GM12878 (cell line): ENCODE data around the gene EFHC1. TPM values are rescaled to one million over a fixed set of nuclear protein-coding genes. Genes with fewer than 3 reads are reported as not detected.
A peak's percentile ranks its signal among the peaks of the same experiment; 100 is the strongest.
"Not testable (repeated sequence)": the region's sequence is repeated elsewhere in the genome, so short reads cannot be mapped to it uniquely, and the experiment has no call there.

Experiments
- ATAC-seq: fragments of 200-7000 bp; cut with Tn5 transposase; 3 replicates; pipeline ENCODE4 v1.9.1; 2020; ENCODE audit warnings: mild to moderate bottlenecking, moderate library complexity
- BruUV-seq: library from RNA; stranded (reverse); fragments of 400-500 nt; replicated peaks from 2 replicates; lab custom pipeline; 2021; lab: Mats Ljungman, UMichigan
- CTCF ChIA-PET: fragments of 300-600 bp; sonication (Branson Sonifier 250); formaldehyde crosslinking; extraction: SDS; loops from one replicate; lab custom pipeline; 2021; ENCODE audit warnings: inconsistent platforms; lab: Yijun Ruan, JAX
- POLR2A ChIA-PET: fragments of 350-600 bp; formaldehyde crosslinking; extraction: SDS; loops from one replicate; lab custom pipeline; 2021; ENCODE audit warnings: inconsistent platforms; lab: Charles Lee
- RAD21 ChIA-PET: fragments of 300-600 bp; sonication (Branson Sonifier 250); formaldehyde crosslinking; loops from one replicate; lab custom pipeline; 2023; ENCODE audit warnings: antibody characterized with exemption; ENCODE audit not compliant: unreplicated experiment; lab: Charles Lee
- SMC1A ChIA-PET: fragments of 300-600 bp; sonication (Branson Sonifier 250); formaldehyde crosslinking; loops from one replicate; lab custom pipeline; 2023; ENCODE audit not compliant: unreplicated experiment, uncharacterized antibody; lab: Charles Lee
- DNase-seq: peaks from one replicate; pipeline ENCODE4 v3.0.0-alpha.2; 2011; ENCODE audit warnings: low read depth, low spot score
- FAIRE-seq: peaks from 3 replicates; lab custom pipeline; 2011; peaks lifted over from hg19 to GRCh38; lab: Jason Lieb, UNC
- H2AFZ ChIP-seq: 2 replicates; pipeline ENCODE4 v1.6.0; 2011; ENCODE audit warnings: low read depth, low read length, control low read depth; ENCODE audit not compliant: control insufficient read depth
- H3K27ac ChIP-seq: 2 replicates; pipeline ENCODE4 v1.5.1; 2011; ENCODE audit warnings: control low read depth; ENCODE audit not compliant: control insufficient read depth, insufficient read depth
- H3K27me3 ChIP-seq, 2 experiments: replicated peaks in 1 of 2; 2 replicates each; pipeline versions ENCODE4 v1.6.0 to v1.6.1; 2011; ENCODE audit warnings: low read length in 1 of 2; ENCODE audit not compliant: control insufficient read depth in 2 of 2, insufficient read depth in 2 of 2
- H3K36me3 ChIP-seq, 2 experiments: 2 replicates each; pipeline ENCODE4 v1.5.1; 2011; ENCODE audit warnings: low read length in 1 of 2; ENCODE audit not compliant: control insufficient read depth in 2 of 2, insufficient read depth in 2 of 2
- H3K4me1 ChIP-seq: 2 replicates; pipeline ENCODE4 v1.6.1; 2011; ENCODE audit warnings: mild to moderate bottlenecking, low read length, moderate library complexity, mixed read lengths; ENCODE audit not compliant: control insufficient read depth, insufficient read depth
- H3K4me2 ChIP-seq: 2 replicates; pipeline ENCODE4 v1.6.0; 2011; ENCODE audit warnings: control low read depth; ENCODE audit not compliant: control insufficient read depth, insufficient read depth
- H3K4me3 ChIP-seq: fragments of 200-600 bp; sonication (generic); 2 replicates; pipeline ENCODE4 v1.5.1; 2016
- H3K79me2 ChIP-seq: 2 replicates; pipeline ENCODE4 v1.6.0; 2011; ENCODE audit warnings: low read length; ENCODE audit not compliant: control insufficient read depth, insufficient read depth
- H3K9ac ChIP-seq: 2 replicates; pipeline ENCODE4 v1.8.0; 2011; ENCODE audit warnings: low read length, control low read depth, mixed read lengths; ENCODE audit not compliant: control insufficient read depth, insufficient read depth
- H3K9me3 ChIP-seq: replicated peaks from 3 replicates; pipeline ENCODE4 v1.5.1; 2011; ENCODE audit warnings: mild to moderate bottlenecking, low read length; ENCODE audit not compliant: control insufficient read depth, insufficient read depth
- H4K20me1 ChIP-seq: 2 replicates; pipeline ENCODE4 v1.6.0; 2011; ENCODE audit not compliant: control insufficient read depth, insufficient read depth
- ASH2L ChIP-seq: fragments of 300-600, 200-600 bp; sonication (generic); IDR thresholded peaks from 2 replicates; pipeline ENCODE4 v1.6.1; 2017; ENCODE audit warnings: low read depth, mild to moderate bottlenecking, borderline replicate concordance
- HDGF ChIP-seq: fragments of 450-650 bp; IDR thresholded peaks from 2 replicates; pipeline ENCODE4 v1.6.1; 2016; ENCODE audit warnings: antibody characterized with exemption
- PAX5 ChIP-seq: IDR thresholded peaks from 2 replicates; pipeline ENCODE4 v1.6.1; 2011; ENCODE audit warnings: low read depth, low read length, borderline replicate concordance
- SMAD5 ChIP-seq: IDR thresholded peaks from 2 replicates; pipeline ENCODE4 v1.6.1; 2016; ENCODE audit warnings: antibody characterized with exemption, low read depth
- WGBS: methylation state at CpG from one replicate; pipeline ENCODE4 v1.1.6; 2016; ENCODE audit warnings: low lambda C conversion rate; ENCODE audit not compliant: insufficient replicate concordance, insufficient coverage; ENCODE audit errors: missing lambda C conversion rate; 5-methylcytosine and 5-hydroxymethylcytosine counted together
- in situ Hi-C: fragments of 300-500 bp; cut with MboI; formaldehyde crosslinking; loops from 9 replicates; pipeline ENCODE4 v1.14.3; 2018; ENCODE audit warnings: mixed read lengths
- intact Hi-C: fragments of 100-400 bp; cut with micrococcal nuclease; formaldehyde crosslinking; loops from one replicate; pipeline ENCODE4 v1.14.2; 2022; ENCODE audit not compliant: unreplicated experiment
- polyA plus RNA-seq, 11 experiments: library from polyadenylated mRNA; depleted of rRNA in 4 of 11; unstranded in 6 of 11; stranded (reverse) in 5 of 11; fragments of >200 nt; fragmentation: Nextera tagmentation in 4 of 11; fragmentation: Illumina TruSeq in 1 of 11; extraction: Ambion mirVana in 4 of 11; extraction: Trizol in 1 of 11; gene quantifications; 1 replicate in 1 of 11; 2 replicates in 10 of 11; pipeline versions ENCODE4 v1.2.1 to v1.2.3, GENCODE V29; 2011 to 2016; ENCODE audit warnings: inconsistent platforms in 2 of 11, missing spikeins in 2 of 11, low read depth in 1 of 11
- total RNA-seq, 4 experiments: library from RNA; depleted of rRNA in 3 of 4; stranded (reverse); fragments of >200 nt in 3 of 4; fragmentation: Illumina TruSeq in 1 of 4; extraction: Trizol in 1 of 4; gene quantifications; 2 replicates each; pipeline versions ENCODE4 v1.2.1 to v1.2.3, GENCODE V29; 2013 to 2021

Gene EFHC1
- total and polyA plus RNA-seq, 10 of the 15 experiments (the other 5 are each of a cell fraction or from before 2014, with no cell fraction given), result 5.5 to 14.5 (median 8.8) TPM

DNA sequence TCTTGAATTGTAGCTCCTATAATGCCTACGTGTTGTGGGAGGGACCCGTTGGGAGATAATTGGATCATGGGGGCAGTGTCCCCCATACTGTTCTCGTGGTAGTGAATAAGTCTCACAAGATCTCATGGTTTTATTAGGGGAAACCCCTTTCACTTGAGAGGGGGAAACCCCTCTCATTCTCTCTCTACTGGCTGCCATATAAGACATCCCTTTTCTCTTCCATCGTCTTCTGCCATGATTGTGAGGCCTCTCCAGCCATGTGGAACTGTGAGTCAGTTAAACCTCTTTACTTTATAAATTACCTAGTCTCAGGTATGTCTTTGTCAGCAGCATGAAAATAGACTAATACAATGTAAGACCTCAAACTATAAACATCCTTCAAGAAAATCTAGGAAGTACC, 35.1 kb upstream of the EFHC1 start (continued):
- TF ChIP-seq PAX5, result no peak
- no peak for TF ChIP-seq SMAD5
- TF ChIP-seq ASH2L, result no peak

DNA sequence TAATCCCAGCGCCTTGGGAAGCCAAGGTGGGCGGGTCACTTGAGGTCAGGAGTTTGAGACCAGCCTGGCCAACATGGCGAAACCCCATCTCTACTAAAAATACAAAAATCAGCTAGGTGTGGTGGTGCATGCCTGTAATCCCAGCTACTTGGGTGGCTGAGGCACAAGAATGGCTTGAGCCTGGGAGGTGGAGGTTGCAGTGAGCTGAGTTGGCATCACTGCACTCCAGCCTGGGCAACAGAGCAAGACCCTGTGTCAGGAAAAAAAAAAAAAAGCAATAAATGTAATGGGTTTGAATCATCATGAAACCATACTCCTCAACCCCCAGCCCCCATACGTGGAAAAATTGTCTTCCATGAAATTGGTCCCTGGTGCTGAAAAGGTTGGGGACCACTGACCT, 32.0 kb upstream of the EFHC1 start:
- H3K4me2 ChIP-seq, result peak overlapping the region; percentile 2; the same call in 1 of the 2 replicates
- BruUV-seq, DNase-seq, H3K9ac ChIP-seq, ATAC-seq, H3K79me2 ChIP-seq, H3K9me3 ChIP-seq, in situ Hi-C loops, H3K27me3 ChIP-seq, H2AFZ ChIP-seq, FAIRE-seq, H3K4me3 ChIP-seq, intact Hi-C loops, H4K20me1 ChIP-seq, H3K36me3 ChIP-seq: not testable (repeated sequence)
- ChIA-PET POLR2A (interaction anchor here (0.7 to 7.0 kb wide), 6 partner anchors 10 to 281 kb away, joined by 3 to 74 read pairs (median 5); partner anchors contain the start of gene PAQR8), RAD21 (interaction anchor here (0.7 to 7.0 kb wide), 7 partner anchors 9 to 102 kb away, joined by 3 to 112 read pairs (median 32); partner anchors contain the start of genes MCM3 and PAQR8), SMC1A (interaction anchor here (2.1 to 9.3 kb wide), 9 partner anchors 11 to 102 kb away, joined by 8 to 156 read pairs (median 70); partner anchors contain the start of genes MCM3 and PAQR8), CTCF (interaction anchor here (0.9 to 7.7 kb wide), 11 partner anchors 11 to 102 kb away, joined by 3 to 85 read pairs (median 13); partner anchors contain the start of genes EFHC1, MCM3 and PAQR8)
- WGBS, result 98% methylated on average over 4 of the region's 4 CpGs
- peaks cover 50% of the 10 kb centered on the region for H3K4me1 ChIP-seq
- peak overlapping the region; percentile 94 for H3K27ac ChIP-seq
- TF ChIP-seq HDGF, result 0 out of 2 replicates have a peak, but pooled peaks have one; percentile 56
